Erythroblast (primary cell): ENCODE results near the gene NHEJ1.

Experiments
- GATA1 ChIP-seq: IDR thresholded peaks from 2 replicates; pipeline ENCODE4 v1.6.1; 2011; ENCODE audit warnings: low read depth, mild to moderate bottlenecking, control low read depth, low read length, moderate library complexity
- POLR2A ChIP-seq: IDR thresholded peaks from 2 replicates; pipeline ENCODE4 v1.6.1; 2011; ENCODE audit warnings: mild to moderate bottlenecking, low read length

- TF ChIP-seq POLR2A (no peak), GATA1 (no peak)
Measured at GRCh38 chr2:219026946-219027345, 133.7 kb downstream of the NHEJ1 start.
